ENCODE measurements around the gene SDK1.

Gene SDK1

DNA sequence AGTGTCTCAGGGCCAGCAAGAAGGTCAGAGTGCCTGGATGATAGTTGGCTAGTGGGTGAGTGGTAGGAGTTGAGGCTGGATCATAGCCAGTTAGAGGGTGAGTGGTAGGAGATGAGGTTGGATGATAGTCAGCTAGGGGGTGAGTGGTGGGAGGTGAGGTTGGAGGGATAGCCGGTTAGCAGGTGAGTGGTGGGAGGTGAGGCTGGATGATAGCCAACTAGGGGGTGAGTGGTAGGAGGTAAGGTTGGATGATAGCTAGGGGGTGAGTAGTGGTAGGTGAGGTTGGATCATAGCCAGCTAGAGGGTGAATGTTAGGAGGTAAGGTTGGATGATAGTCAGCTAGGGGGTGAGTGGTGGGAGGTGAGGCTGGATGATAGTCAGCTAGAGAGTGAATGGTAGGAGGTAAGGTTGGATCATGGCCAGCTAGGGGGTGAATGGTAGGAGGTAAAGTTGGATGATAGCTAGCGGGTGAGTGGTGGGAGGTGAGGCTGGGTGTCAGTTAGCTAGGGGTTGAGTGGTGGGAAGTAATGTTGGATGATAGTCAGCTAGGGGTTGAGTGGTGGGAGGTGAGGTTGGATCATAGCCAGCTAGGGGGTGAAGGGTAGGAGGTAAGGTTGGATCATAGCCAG, 226.6 kb downstream of the SDK1 start:
- DNase-seq (ENCODE audit: low spot score): no peak

DNA sequence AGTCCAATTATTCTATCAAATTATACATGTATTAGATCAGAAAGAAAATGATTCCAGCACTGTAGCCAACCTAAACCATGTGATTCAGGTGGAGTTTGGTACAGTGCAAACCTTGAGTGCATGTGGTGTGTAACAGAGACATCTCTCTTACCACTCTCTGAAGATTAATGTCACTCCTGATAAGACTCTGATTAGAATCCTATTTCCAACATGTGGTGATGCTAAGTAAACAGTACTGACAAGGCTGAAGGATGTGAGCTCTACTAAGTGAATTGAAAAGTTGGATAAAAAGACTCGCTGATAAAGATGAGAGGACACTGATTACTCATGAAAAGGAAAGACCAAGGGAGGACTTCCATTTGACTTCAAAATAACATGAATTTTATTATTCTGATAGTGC, 232.0 kb downstream of the SDK1 start:
- no peak for DNase-seq (ENCODE audit: low spot score)

DNA sequence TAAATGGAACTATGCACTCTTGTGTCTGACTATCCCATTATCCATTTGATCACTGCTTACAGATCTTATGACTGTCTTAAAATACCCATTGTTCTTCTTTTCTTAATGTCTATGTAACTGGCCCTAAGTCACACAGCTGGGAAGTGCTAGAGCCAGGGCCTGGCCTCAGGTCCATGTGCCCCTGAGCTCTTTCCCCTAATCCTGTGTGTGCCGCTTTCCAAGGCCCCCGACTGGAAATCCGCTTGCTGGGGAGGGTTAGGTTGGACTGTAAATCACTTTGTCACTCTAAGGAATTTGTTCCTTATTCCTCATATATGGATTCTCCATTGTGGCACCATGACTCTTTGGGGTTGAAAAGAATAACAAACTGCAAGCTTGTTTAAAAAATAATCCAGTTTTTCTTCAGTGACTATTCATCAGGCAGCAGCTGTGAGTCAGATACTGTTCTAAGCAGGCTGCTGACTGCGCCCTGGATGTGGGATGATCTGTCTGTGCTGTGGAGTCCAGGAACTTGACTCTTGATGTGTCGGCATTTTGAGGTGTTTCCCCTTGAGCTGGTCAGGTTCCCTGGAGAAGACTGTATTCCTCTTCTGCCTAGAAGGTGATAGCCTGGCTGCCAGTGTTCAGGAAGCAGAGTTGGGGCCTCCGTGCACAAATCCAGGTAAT, 236.3 kb downstream of the SDK1 start:
- peak; percentile 82 for DNase-seq (ENCODE audit: low spot score)

DNA sequence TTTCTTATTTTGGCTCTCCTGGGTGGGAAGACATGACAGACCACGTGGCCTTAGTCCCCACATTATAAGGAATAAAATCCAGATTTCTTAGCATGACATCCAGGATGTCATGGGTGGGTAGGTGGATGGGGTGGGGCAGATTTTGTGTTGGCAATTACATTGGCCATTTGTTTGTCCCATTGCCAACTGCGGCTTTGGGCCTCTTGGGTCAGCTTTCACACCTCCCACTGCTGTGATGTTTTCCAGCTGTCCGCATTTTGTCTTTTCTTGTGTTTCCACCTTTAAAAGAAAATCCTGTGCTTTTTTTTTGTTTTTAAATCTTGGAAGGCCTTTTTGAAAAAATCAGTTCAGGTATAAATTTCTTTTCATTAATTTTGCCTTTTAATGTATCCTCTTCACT, 237.0 kb downstream of the SDK1 start:
- DNase-seq (ENCODE audit: low spot score): no peak

DNA sequence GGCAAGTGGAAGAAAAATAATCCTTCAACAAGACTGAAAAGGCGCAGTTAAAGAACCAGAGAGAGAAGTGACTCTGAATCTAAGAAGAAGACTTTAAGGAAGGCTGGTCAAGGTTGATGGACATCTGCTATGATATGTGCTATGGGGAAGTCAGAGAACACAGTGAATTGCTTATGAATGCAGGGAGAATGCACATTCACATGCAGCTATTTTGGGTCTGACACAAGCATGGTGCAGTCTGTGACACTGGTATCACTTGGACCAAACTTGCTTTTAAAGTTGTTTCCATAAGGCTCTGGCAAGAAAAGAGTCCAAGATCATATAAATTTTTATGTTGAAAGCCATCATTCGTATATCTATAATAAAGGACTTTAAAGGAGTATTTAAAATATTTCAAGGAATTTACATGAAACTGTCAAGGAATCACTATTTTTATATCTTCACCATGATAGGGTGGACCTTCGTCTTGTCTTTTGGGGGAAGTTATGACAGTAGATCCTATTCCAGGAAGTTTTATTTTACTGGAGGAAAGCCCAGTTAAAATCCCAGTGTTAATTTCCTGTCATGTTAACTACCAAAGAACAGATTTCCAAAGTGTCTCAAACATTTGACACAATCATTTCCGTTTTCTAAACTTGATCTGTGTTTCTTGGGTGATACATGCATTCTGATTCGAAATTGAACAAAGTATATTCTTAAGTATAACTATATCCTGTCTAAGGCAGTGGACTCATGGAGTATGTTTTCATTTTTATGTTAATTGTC, 239.6 kb downstream of the SDK1 start:
- no peak for DNase-seq (ENCODE audit: low spot score)

DNA sequence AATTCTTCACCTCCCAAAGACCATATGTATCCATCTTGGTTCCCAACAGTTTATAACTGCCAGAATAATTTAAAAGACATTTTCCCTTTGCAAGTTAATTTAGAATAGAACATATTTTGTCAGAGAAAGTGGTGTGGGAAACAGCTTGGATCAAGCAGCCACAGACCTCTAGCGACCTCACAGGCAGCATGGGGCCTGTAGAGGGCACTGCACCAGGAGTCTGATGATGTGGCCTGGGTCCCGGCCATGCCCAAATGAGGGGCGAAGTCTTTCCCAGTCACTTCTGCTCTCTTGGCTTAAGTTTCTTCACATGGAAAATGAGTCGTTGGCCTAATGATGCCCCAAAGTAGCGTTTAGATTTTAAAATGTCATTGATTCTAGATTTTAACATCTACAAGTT, 243.2 kb downstream of the SDK1 start:
- DNase-seq (ENCODE audit: low spot score): no peak

DNA sequence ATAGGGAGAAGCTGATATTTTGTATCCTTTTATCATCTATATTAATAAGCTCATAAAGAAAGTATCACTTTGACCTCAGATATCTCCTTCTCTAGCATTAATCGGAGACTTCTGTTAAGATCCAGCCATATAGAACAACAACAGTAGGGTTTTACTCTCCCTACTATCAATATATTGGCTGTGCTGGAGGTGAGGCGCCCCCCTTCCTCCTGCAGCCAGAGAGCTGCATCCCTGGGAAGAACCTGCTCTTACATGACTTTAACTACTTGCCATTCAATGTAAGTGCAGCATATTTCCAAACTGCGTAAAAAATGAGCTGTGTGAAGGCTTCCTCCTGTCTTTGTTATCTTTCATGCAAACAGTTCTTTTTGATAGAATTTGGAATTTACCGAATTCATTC, 247.8 kb downstream of the SDK1 start:
- DNase-seq (ENCODE audit: low spot score): no peak

DNA sequence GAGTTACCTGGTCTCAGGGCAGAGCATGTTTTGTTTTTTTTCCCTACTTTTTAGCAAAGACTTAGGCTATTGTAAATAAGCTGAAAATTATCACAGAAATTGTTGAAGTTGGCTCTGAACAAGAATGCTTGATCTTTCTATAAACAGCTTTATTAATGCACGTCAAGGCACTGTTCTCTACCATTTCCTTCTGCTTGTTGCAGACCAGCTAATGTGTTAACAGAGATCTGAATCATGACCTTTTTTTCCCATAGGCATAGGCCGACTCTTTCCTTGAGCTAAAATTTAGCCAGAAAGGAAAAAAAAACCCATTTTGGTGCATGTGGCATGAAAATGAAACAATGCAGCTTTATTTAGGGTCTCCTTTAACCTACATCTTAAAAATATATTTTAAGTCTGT, 248.5 kb downstream of the SDK1 start:
- DNase-seq (ENCODE audit: low spot score): no peak

DNA sequence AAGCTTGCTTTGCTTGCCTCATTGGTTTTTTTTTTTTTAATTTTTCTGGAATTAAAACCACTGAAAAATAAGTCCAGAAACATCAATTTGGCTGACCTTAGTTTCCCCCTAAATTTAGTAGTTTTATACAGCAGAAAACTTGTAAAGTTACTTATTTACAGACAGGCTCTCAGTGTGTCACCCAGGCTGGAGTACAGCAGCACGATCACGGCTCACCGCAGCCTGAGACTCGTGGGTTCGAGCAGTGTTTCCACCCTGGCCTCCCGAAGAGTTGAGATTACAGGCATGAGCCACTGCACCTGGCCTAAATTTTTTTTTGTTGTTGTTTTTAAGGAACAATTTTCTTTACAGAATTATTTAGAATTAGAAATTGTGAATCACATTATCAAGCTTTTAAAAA, 250.5 kb downstream of the SDK1 start:
- peak; percentile 68 for DNase-seq (ENCODE audit: low spot score)

DNA sequence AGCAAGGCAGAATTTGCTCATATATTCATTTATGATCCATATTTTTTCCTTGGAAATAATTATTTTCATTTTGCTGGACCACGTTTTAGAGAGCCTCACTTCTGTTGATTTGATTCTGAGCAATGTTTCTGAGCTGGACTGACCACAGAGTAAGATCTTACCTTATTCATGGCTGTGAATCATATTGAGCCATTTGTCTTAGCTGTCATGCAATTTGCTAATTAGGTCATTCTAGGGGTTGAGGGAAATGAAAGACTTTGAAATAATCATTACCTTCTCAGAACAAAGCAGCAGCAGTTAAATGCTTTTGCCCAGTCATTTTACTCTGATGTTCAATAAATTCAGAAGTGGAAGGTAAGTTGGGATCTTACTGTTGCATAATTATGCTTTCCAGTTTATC, 251.4 kb downstream of the SDK1 start:
- DNase-seq (ENCODE audit: low spot score): peak; percentile 81

DNA sequence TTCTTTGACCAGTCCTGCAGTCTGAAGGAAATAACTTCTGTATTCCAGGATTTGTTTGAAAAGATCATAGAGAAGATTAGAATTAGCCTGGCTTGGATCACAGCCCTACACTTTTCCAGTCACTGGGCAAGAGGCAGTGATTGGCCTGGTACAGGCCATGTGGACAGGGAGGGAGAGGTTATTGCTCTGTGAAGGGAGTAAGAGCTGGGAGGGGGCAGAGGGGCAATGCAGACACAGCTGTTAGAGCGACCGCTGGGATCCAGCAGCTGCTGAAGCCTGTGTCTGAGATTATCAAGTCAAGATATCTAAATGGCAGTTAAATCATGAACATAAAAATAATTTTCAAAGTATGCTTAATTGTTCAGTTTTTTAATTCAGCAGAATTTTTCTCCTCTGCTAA, 257.3 kb downstream of the SDK1 start:
- no peak for DNase-seq (ENCODE audit: low spot score)

DNA sequence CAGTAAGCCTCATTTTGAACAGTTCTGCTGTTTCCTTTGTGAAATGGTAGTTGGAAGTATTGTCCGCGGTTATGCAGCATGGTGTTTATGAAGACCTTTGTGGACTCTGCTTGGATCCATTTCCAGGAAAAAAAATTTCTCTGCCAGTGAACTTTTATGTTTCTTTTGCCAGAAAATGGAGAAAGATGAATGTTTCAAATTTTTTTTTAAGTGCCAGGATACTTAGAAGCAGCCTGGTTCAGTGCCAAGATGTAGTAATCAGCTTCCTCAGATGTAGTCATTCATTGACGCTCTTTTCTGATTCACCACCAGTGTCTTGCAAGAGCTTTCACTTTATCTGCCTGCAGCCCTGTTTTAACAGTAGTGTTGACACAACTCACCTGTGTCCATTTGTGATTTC, 258.2 kb downstream of the SDK1 start:
- peak; percentile 84 for DNase-seq (ENCODE audit: low spot score)

DNA sequence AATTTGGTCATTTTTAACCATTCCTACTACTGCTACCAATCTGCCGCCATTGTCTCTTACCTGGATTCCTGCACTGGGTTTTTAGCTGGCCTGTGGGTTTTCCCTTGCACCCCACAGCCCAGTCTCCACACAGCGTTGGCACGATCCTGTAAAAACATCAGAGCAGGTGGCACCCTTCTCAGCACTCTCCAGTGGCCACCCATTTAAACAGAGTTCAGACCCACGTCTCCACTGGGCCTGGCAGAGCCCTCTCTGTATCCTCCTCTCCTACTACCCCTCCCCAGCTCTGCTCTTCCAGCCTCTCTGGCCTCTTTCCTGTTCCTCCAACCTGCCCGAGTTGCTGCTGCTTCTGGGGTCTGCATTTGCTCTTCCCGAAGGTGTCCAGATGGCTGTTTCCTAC, 259.4 kb downstream of the SDK1 start:
- DNase-seq (ENCODE audit: low spot score): no peak

DNA sequence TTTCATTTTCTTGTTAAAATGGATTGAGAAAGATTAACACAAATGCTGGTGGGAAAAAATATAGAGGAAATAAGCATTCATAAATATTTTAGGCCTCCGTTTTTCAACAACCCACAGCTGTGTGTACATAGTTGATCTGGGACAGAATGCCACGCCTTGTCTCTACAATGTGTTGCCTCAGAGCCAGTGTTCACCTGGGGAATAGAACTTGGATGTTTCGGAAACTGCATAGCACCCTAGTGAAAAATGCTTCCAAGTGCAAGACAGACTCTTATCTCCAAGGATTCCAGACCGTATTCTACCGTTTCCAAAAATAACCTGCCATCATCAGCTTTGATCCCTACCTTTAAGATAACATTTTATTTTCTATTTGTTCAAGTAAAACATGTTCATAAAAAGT, 260.9 kb downstream of the SDK1 start:
- no peak for DNase-seq (ENCODE audit: low spot score)

DNA sequence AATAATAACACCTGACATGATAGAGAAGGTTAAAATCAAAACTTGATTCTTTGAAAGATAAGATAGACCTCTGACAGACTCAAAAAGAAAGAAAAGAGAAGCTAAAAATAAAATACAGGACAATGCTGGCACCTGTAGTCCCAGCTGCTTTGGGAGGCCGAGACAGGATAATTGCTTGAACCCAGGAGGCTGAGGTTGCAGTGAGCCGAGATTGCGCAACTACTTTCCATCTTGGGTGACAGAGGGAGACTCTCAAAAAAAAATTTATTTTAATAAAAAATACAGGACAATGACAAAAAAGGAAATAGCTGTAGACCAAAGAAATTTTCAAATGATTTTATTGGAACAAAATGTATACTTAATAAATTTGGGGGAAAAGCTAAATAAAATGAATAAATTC, 263.2 kb downstream of the SDK1 start:
- no peak for DNase-seq (ENCODE audit: low spot score)

DNA sequence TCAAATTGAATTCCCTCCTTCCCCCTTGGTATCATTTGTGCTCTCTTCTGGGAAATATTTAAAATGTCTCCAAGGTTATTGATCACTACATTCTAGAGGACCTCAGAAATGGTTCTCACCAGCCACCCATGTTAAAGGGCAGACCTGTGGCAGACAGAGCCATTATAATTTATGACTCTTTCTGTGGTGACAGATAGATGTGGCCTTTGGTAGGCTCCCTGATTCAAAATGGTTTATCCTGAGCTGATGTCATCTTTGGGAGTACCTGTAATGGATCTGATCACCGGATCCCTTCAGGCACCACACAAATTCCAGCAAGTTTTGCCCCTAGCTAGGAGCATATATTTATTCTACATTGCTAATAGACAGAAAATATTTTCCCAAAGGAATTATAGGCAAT, 267.5 kb downstream of the SDK1 start:
- no peak for DNase-seq (ENCODE audit: low spot score)

DNA sequence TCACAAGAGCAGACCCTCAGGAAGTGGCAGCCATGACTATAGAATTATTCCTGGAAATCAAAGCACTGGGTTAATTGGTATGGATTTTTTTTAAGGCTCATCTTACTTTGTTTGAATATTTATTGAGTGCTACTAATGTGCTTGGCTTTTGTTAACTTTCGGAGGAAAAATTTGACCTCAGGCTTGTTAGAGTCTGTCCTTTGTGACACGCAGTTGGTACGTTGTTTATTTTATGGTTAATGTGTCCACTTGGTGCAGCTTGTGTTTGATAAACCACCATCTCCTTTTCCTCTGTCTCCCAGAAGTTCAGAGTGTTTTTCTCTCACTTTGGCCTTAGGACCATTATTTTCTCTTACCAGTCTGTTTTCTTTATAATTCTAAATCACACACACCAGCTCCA, 268.6 kb downstream of the SDK1 start:
- no peak for DNase-seq (ENCODE audit: low spot score)

DNA sequence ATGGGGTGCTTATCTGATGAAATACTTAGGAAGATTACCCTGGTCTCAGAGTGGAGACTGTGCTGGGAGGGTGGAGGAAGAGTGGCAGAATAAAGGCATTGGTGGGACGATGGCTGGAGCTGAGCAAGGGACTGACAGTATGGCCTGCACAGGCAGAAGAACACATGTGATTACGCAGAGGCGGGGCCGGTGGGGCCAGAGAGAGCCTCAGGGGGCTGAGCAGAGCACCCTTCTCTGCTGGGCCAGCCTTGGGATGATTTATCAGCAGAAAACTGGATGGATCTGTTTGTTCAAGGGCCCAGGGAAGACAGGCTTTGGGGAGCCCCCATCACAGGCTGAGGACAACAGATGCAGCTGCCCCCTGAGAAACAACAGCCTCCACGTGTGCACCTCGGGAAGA, 272.1 kb downstream of the SDK1 start:
- no peak for DNase-seq (ENCODE audit: low spot score)

DNA sequence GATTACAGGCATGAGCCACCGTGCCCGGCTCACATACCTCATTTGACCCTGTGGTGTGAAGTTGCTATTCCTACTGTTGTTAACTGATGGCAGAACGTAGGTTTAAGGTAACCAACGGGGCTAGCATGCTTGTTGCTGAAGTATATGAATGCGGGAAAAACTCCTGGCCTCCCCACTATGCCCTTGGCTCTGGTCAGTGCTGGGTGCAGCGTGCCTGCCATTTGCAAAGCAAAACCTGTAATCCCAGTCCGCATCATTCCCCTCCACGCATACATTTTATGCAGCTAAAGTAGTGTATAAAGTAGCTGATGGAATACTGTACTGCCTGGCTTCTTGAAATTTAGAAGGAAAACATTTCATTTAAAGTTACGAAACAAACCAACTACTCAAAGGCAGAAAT, 273.3 kb downstream of the SDK1 start:
- no peak for DNase-seq (ENCODE audit: low spot score)

DNA sequence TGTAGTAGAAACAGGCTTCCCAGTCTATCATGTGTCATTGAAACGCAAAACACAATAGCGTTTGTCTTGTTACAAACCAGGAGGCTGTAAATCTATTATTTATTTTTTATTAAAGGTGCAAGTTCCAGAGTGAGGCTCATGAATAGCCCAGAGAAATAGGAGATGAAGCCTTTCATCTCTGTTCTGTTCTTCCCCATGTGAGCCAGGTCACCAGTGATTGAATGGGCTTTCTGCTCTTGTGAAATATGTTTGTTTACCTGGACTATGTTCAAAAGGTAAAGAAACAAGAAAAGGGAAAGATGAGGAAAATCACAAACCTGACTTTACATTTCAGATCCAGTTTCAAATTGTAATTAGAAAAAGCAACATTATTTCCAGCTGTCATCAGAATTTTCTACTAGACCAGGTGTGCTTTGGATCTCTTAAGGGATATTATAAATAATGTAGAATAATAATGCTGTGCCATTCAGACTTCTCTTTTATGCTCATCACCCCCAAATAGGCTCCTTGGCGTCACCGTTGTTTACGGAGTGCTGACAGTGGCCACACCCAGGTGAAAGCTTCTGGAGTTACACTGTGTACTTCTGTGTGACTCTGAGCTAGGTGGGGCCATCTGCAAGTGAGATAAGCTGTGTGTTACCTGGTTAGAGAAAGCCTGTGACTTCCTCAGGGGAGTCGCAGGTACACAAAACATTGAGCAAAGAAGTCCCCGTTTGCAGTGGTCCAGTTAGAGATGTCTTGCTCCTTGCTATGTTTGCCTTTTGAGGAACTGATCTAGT, 274.9 kb downstream of the SDK1 start:
- DNase-seq (ENCODE audit: low spot score): no peak

DNA sequence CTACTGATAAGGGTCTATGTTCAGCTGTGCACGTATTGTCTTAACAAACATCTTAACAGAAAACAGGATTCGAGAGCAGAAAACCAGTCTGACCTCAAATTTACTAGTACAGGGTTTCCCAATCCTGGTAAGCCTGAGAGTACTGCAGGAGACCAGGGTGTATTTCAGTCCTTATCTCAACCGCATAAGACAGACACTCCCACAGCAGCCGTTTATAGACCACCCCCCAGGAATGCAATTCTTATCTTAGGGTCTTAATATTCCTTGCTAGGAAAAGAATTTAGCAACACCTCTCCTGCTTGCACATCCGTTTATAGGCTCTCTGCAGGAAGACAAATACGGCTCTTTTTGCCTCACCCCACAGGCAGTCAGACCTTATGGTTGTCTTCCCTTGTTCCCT, 277.3 kb downstream of the SDK1 start:
- no peak for DNase-seq (ENCODE audit: low spot score)

DNA sequence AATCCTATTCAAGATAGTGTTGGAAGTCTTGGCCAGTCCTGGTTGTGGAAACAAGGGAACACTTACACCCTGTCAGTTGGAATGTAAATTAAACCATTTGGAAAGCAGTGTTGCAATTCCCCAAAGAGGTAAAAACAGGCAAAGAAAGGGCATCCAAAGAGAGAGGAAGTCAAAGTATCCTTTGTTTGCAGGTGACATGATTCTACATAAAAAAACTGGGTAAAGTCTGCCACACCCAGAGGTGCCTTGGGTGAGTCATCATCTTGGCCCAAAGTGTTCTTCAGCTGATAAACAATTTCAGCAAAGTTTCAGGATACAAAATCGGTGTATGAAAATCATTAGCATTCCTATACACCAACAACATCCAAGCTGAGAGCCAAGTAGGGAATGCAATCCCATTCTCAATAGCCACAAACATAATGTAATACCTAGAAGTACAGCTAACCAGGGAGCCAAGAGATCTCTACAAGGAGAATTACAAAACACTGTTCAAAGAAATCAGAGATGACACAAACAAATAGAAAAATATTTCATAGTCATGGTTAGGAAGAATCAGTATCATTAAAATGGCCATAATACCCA, 278.7 kb downstream of the SDK1 start:
- no peak for DNase-seq (ENCODE audit: low spot score)
